HepG2 (cell line): ENCODE data around the gene KCNQ5. TPM values are rescaled to one million over a fixed set of nuclear protein-coding genes. Genes with fewer than 3 reads are reported as not detected.

Experiments
- ATAC-seq: fragments of 200-7000 bp; cut with Tn5 transposase; 3 replicates; pipeline ENCODE4 v1.9.1; 2020; ENCODE audit warnings: mild to moderate bottlenecking, moderate library complexity
- BruUV-seq: library from RNA; stranded (reverse); fragments of 400-500 nt; replicated peaks from 2 replicates; lab custom pipeline; 2021; lab: Mats Ljungman, UMichigan
- CTCF ChIA-PET: fragments of 300-600 bp; formaldehyde crosslinking; extraction: SDS; loops from one replicate; lab custom pipeline; 2021; ENCODE audit warnings: low total read pairs, inconsistent platforms, low intra/inter-chr PET ratio; lab: Yijun Ruan, JAX
- POLR2A ChIA-PET: fragments of 350-600 bp; sonication (Branson Sonifier 250); formaldehyde crosslinking; loops from one replicate; lab custom pipeline; 2020; ENCODE audit warnings: antibody characterized with exemption, inconsistent platforms; lab: Yijun Ruan, JAX
- DNase-seq: peaks from one replicate; pipeline ENCODE4 v3.0.0-alpha.2; 2015; ENCODE audit warnings: low spot score
- FAIRE-seq: peaks from 3 replicates; lab custom pipeline; 2011; peaks lifted over from hg19 to GRCh38; lab: Jason Lieb, UNC
- H2AFZ ChIP-seq: one replicate; pipeline ENCODE4 v1.6.1; 2011; ENCODE audit warnings: low read length, inconsistent platforms
- H3K27ac ChIP-seq: fragments of 300-600 bp; 3 replicates; pipeline ENCODE4 v1.8.0; 2011; ENCODE audit warnings: mixed run types, mild to moderate bottlenecking, mixed read lengths, low read length, inconsistent platforms; ENCODE audit not compliant: insufficient read depth; ENCODE audit errors: extremely low read length
- H3K27me3 ChIP-seq, 2 experiments: fragments of 200-600 bp in 1 of 2; 2 replicates in 1 of 2; 3 replicates in 1 of 2; pipeline versions ENCODE4 v1.6.0 to v1.8.0; 2011; ENCODE audit warnings: low read length in 2 of 2, mild to moderate bottlenecking in 2 of 2, moderate library complexity in 2 of 2, inconsistent platforms in 1 of 2; ENCODE audit not compliant: insufficient read depth in 2 of 2, control insufficient read depth in 1 of 2
- H3K36me3 ChIP-seq, 2 experiments: fragments of 200-600 bp in 1 of 2; replicated peaks in 1 of 2; 2 replicates in 1 of 2; 3 replicates in 1 of 2; pipeline versions ENCODE4 v1.5.1 to v1.8.0; 2011; ENCODE audit warnings: low read length in 2 of 2, inconsistent platforms in 1 of 2; ENCODE audit not compliant: insufficient read depth in 2 of 2, control insufficient read depth in 1 of 2
- H3K4me1 ChIP-seq: 2 replicates; pipeline ENCODE4 v1.5.1; 2012; ENCODE audit warnings: low read length, inconsistent platforms; ENCODE audit not compliant: insufficient read depth
- H3K4me2 ChIP-seq: 2 replicates; pipeline ENCODE4 v1.6.0; 2011; ENCODE audit warnings: low read depth, low read length, inconsistent platforms
- H3K4me3 ChIP-seq, 3 experiments: fragments of 200-600 bp in 1 of 3; sonication (generic), shearing (Covaris generic) in 1 of 3; replicated peaks in 1 of 3; 2 replicates each; pipeline ENCODE4 v1.5.1; 2011 to 2016; ENCODE audit warnings: low read length in 3 of 3, inconsistent platforms in 2 of 3, low read depth in 2 of 3, mild to moderate bottlenecking in 2 of 3, control low read depth in 1 of 3, mixed read lengths in 1 of 3; ENCODE audit not compliant: insufficient read depth in 1 of 3
- H3K79me2 ChIP-seq: one replicate; pipeline ENCODE4 v1.6.1; 2011; ENCODE audit warnings: low read length, inconsistent platforms; ENCODE audit not compliant: insufficient read depth
- H3K9ac ChIP-seq: 2 replicates; pipeline ENCODE4 v1.6.0; 2011; ENCODE audit warnings: mild to moderate bottlenecking, low read depth, low read length, inconsistent platforms; ENCODE audit not compliant: insufficient read depth
- H3K9me3 ChIP-seq: 2 replicates; pipeline ENCODE4 v1.5.1; 2012; ENCODE audit warnings: mild to moderate bottlenecking, low read length
- H4K20me1 ChIP-seq: 2 replicates; pipeline ENCODE4 v1.6.0; 2011; ENCODE audit warnings: inconsistent platforms, mild to moderate bottlenecking, low read length, moderate library complexity; ENCODE audit not compliant: insufficient read depth
- KAT7 ChIP-seq: IDR thresholded peaks from 2 replicates; pipeline ENCODE4 v1.6.1; 2018; ENCODE audit warnings: borderline replicate concordance, missing compliant biosample characterization
- MAFF ChIP-seq: IDR thresholded peaks from 2 replicates; pipeline ENCODE4 v1.6.1; 2011; ENCODE audit warnings: low read depth, low read length, improper control_type of control experiment
- NFYC ChIP-seq: IDR thresholded peaks from 2 replicates; pipeline ENCODE4 v1.6.1; 2016; ENCODE audit warnings: missing genetic modification reagents, missing compliant biosample characterization
- ZKSCAN5 ChIP-seq: sonication (generic); formaldehyde crosslinking; IDR thresholded peaks from 2 replicates; pipeline ENCODE4 v1.5.1; 2020; ENCODE audit warnings: mild to moderate bottlenecking, missing genetic modification reagents
- ZNF263 ChIP-seq: sonication (generic); formaldehyde crosslinking; IDR thresholded peaks from 2 replicates; pipeline ENCODE4 v1.4.0; 2020; ENCODE audit warnings: missing genetic modification reagents
- ZNF839 ChIP-seq: sonication (generic); formaldehyde crosslinking; IDR thresholded peaks from 2 replicates; pipeline ENCODE4 v1.4.0; 2020; ENCODE audit warnings: missing genetic modification reagents, mild to moderate bottlenecking, borderline replicate concordance
- WGBS: methylation state at CpG from one replicate; pipeline ENCODE4 v1.1.6; 2017; ENCODE audit warnings: low lambda C conversion rate; 5-methylcytosine and 5-hydroxymethylcytosine counted together
- in situ Hi-C: cut with HindIII; loops from 2 replicates; pipeline ENCODE4 v1.10.0; 2017; ENCODE audit warnings: low pct_unique_long_range_greater_than_20kb; ENCODE audit not compliant: extremely low pct_ligation_motif_present
- intact Hi-C: fragments of 100-400 bp; cut with micrococcal nuclease; formaldehyde crosslinking; loops from one replicate; pipeline ENCODE4 v1.10.0; 2022; ENCODE audit not compliant: unreplicated experiment
- polyA plus RNA-seq, 8 experiments: library from polyadenylated mRNA; depleted of rRNA in 3 of 8; stranded (reverse) in 7 of 8; unstranded in 1 of 8; fragments of >200 nt; fragmentation: Illumina TruSeq in 4 of 8; extraction: Trizol in 4 of 8; gene quantifications; 2 replicates each; pipeline versions ENCODE4 v1.2.1 to v1.2.3, GENCODE V29; 2011 to 2016; ENCODE audit warnings: low read depth in 4 of 8, missing spikeins in 1 of 8, mixed read lengths in 1 of 8; ENCODE audit not compliant: insufficient read depth in 1 of 8
- total RNA-seq, 5 experiments: library from RNA; depleted of rRNA; stranded (reverse); fragments of >200 nt; fragmentation: Illumina TruSeq; extraction: Trizol; gene quantifications; 2 replicates each; pipeline ENCODE4 v1.2.3, GENCODE V29; 2016; ENCODE audit warnings: low read depth in 1 of 5
- TF ChIP-seq, protein P1 (sequence below): IDR thresholded peaks from 2 replicates; pipeline ENCODE4 v1.6.1; 2016; ENCODE audit warnings: missing genetic modification reagents, missing compliant biosample characterization
- TF ChIP-seq, protein P2 (sequence below): sonication (generic); formaldehyde crosslinking; IDR thresholded peaks from 2 replicates; pipeline ENCODE4 v1.9.0; 2022; ENCODE audit warnings: low read depth, missing genetic modification reagents
- TF ChIP-seq, protein P3 (sequence below): sonication (generic); formaldehyde crosslinking; IDR thresholded peaks from 2 replicates; pipeline ENCODE4 v1.4.0; 2020; ENCODE audit warnings: missing genetic modification reagents, borderline replicate concordance

KCNQ5 gene
- total and polyA plus RNA-seq, 2 of the 13 experiments (the other 11 are each of a cell fraction or from before 2014, with no cell fraction given), result 0.04 TPM; not detected in 1

DNA sequence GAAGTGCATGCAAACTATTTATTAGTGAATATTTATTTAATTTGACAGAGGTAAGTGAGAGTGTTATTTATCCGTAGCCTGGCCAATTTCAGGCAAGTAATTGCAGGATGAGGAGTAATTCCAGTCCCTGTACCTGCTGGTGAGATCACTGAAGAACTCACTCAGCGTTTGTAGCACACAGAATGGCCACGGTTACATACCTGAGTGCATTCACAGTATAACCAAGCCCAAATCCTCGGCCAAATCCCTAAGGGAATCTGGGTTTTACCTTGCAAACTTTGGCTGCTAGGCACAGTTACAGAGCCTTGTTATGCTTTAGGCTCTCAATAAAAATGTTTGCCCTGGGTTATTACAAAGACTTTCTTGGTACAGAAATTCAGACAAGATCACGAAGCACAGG lies 93.3 kb downstream of the KCNQ5 start:
- Histone ChIP-seq H3K36me3 (no peaks in the 10 kb centered on the region), H3K4me1 (no peaks in the 10 kb centered on the region), H3K9me3 (no peaks in the 10 kb centered on the region), H2AFZ (no peak overlapping the region), H3K4me2 (no peak overlapping the region), H3K27ac (no peak overlapping the region), H3K27me3 (no peaks in the 10 kb centered on the region), H3K4me3 (no peak overlapping the region), H4K20me1 (no peaks in the 10 kb centered on the region), H3K79me2 (no peaks in the 10 kb centered on the region), H3K9ac (no peak overlapping the region)
- FAIRE-seq (no peak), DNase-seq (no peak), ATAC-seq (no peak)
- ChIA-PET CTCF (no interaction called here), POLR2A (no interaction called here)
- 0% methylated on average over 5 of the region's 5 CpGs for WGBS
- TF ChIP-seq, protein P1, sequence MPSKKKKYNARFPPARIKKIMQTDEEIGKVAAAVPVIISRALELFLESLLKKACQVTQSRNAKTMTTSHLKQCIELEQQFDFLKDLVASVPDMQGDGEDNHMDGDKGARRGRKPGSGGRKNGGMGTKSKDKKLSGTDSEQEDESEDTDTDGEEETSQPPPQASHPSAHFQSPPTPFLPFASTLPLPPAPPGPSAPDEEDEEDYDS (CRISPR knock-in tag), result no peak
- TF ChIP-seq NFYC (CRISPR knock-in tag) (no peak), ZKSCAN5 (CRISPR knock-in tag) (no peak), ZNF263 (CRISPR knock-in tag) (no peak)
- in situ Hi-C loops, result no loop called here
- intact Hi-C loops, result no loop called here
- BruUV-seq, result no TSS peak

DNA sequence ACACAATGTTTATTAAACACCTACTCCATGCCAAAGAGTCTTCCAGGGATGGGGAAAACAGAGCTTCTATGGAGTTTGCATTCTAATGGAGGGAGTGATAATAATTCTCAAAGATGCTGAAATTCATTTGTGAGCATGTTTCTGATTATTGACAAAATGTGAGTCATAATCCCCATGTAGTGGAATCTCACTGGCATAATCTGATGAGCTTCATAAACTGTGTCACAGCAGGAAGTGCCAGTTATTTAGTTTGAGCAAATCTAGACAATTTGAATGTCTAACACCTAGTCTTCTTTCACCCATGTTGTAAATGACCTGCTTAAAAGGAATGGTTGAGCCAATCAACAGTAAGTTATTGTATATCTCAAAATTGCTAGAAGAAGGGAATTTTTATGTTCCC lies 95.1 kb downstream of the KCNQ5 start:
- ATAC-seq, result no peak
- no peak overlapping the region for H3K4me3 ChIP-seq
- no peak for DNase-seq
- FAIRE-seq, result no peak
- H3K79me2 ChIP-seq, result no peaks in the 10 kb centered on the region
- no peaks in the 10 kb centered on the region for H4K20me1 ChIP-seq
- TF ChIP-seq, protein P2, sequence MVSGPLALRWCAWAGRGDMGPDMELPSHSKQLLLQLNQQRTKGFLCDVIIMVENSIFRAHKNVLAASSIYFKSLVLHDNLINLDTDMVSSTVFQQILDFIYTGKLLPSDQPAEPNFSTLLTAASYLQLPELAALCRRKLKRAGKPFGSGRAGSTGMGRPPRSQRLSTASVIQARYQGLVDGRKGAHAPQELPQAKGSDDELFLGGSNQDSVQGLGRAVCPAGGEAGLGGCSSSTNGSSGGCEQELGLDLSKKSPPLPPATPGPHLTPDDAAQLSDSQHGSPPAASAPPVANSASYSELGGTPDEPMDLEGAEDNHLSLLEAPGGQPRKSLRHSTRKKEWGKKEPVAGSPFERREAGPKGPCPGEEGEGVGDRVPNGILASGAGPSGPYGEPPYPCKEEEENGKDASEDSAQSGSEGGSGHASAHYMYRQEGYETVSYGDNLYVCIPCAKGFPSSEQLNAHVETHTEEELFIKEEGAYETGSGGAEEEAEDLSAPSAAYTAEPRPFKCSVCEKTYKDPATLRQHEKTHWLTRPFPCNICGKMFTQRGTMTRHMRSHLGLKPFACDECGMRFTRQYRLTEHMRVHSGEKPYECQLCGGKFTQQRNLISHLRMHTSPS (CRISPR knock-in tag), result no peak
- no peak for TF ChIP-seq KAT7
- TF ChIP-seq, protein P3, sequence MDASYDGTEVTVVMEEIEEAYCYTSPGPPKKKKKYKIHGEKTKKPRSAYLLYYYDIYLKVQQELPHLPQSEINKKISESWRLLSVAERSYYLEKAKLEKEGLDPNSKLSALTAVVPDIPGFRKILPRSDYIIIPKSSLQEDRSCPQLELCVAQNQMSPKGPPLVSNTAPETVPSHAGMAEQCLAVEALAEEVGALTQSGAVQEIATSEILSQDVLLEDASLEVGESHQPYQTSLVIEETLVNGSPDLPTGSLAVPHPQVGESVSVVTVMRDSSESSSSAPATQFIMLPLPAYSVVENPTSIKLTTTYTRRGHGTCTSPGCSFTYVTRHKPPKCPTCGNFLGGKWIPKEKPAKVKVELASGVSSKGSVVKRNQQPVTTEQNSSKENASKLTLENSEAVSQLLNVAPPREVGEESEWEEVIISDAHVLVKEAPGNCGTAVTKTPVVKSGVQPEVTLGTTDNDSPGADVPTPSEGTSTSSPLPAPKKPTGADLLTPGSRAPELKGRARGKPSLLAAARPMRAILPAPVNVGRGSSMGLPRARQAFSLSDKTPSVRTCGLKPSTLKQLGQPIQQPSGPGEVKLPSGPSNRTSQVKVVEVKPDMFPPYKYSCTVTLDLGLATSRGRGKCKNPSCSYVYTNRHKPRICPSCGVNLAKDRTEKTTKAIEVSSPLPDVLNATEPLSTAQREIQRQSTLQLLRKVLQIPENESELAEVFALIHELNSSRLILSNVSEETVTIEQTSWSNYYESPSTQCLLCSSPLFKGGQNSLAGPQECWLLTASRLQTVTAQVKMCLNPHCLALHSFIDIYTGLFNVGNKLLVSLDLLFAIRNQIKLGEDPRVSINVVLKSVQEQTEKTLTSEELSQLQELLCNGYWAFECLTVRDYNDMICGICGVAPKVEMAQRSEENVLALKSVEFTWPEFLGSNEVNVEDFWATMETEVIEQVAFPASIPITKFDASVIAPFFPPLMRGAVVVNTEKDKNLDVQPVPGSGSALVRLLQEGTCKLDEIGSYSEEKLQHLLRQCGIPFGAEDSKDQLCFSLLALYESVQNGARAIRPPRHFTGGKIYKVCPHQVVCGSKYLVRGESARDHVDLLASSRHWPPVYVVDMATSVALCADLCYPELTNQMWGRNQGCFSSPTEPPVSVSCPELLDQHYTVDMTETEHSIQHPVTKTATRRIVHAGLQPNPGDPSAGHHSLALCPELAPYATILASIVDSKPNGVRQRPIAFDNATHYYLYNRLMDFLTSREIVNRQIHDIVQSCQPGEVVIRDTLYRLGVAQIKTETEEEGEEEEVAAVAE, result no peak
- TF ChIP-seq ZNF839 (CRISPR knock-in tag), result no peak
- no peak for TF ChIP-seq MAFF
- no peaks in the 10 kb centered on the region for H3K27me3 ChIP-seq
- no peak overlapping the region for H2AFZ ChIP-seq
- ChIA-PET POLR2A (no interaction called here), CTCF (no interaction called here)
- no peaks in the 10 kb centered on the region for H3K36me3 ChIP-seq
- no peak overlapping the region for H3K27ac ChIP-seq
- BruUV-seq, result no TSS peak
- no peak overlapping the region for H3K4me2 ChIP-seq
- intact Hi-C loops (no loop called here), in situ Hi-C loops (no loop called here)
- no peaks in the 10 kb centered on the region for H3K4me1 ChIP-seq
- no peaks in the 10 kb centered on the region for H3K9me3 ChIP-seq
- H3K9ac ChIP-seq, result no peak overlapping the region
